Esophagus muscularis mucosa (tissue), 4 donors: ENCODE data around the gene CENPS. TPM values are rescaled to one million over a fixed set of nuclear protein-coding genes. Genes with fewer than 3 reads are reported as not detected.
A peak's percentile ranks its signal among the peaks of the same experiment; 100 is the strongest.

ENCODE experiments used
- DNase-seq: peaks from one replicate; pipeline ENCODE4 v3.0.0-alpha.2; 2017; ENCODE audit errors: extremely low spot score
- H3K27ac ChIP-seq, 4 donors: fragments of 200-600 bp; sonication (generic); replicated peaks in 1 of 4; 1 replicate in 3 of 4; 2 replicates in 1 of 4; pipeline ENCODE4 v1.5.1; 2016 to 2019; ENCODE audit warnings: mild to moderate bottlenecking in 1 of 4
- H3K27me3 ChIP-seq, 4 donors: fragments of 200-600 bp; sonication (generic); one replicate each; pipeline versions ENCODE4 v1.5.1 to v1.6.0; 2016 to 2019
- H3K36me3 ChIP-seq, 4 donors: fragments of 200-600 bp; sonication (generic); one replicate each; pipeline ENCODE4 v1.5.1; 2016 to 2019
- H3K4me1 ChIP-seq, 4 donors: fragments of 200-600 bp; sonication (generic); one replicate each; pipeline ENCODE4 v1.5.1; 2016 to 2019
- H3K4me3 ChIP-seq, 4 donors: fragments of 200-600 bp; sonication (generic); 1 replicate in 2 of 4; 2 replicates in 2 of 4; pipeline ENCODE4 v1.5.1; 2016 to 2019; ENCODE audit warnings: mild to moderate bottlenecking in 4 of 4, moderate library complexity in 1 of 4
- H3K9me3 ChIP-seq, 4 donors: fragments of 200-600 bp; sonication (generic); 1 replicate in 3 of 4; 2 replicates in 1 of 4; pipeline ENCODE4 v1.5.1; 2016 to 2019
- CTCF ChIP-seq, 3 experiments: fragments of 200-600 bp in 2 of 3; fragments of 450-650 bp in 1 of 3; sonication (generic) in 2 of 3; IDR thresholded peaks; one replicate each; pipeline ENCODE4 v1.5.1; 2017 to 2019; ENCODE audit warnings: antibody characterized with exemption in 3 of 3, mild to moderate bottlenecking in 2 of 3, moderate library complexity in 1 of 3
- EP300 ChIP-seq: sonication (generic); formaldehyde crosslinking; IDR thresholded peaks from one replicate; pipeline ENCODE4 v1.6.1; 2017; ENCODE audit warnings: antibody characterized with exemption
- POLR2A ChIP-seq: fragments of 450-650 bp; IDR thresholded peaks from one replicate; pipeline ENCODE4 v1.6.1; 2017; ENCODE audit warnings: antibody characterized with exemption, moderate library complexity, mild to moderate bottlenecking, low read depth
- POLR2AphosphoS5 ChIP-seq, 2 donors: sonication (generic); formaldehyde crosslinking; IDR thresholded peaks; one replicate each; pipeline ENCODE4 v1.6.1; 2017; ENCODE audit warnings: antibody characterized with exemption in 2 of 2
- WGBS: methylation state at CpG from one replicate; pipeline ENCODE4 v1.1.5; 2018; 5-methylcytosine and 5-hydroxymethylcytosine counted together
- intact Hi-C: fragments of 100-400 bp; cut with DNase I; formaldehyde crosslinking; loops from one replicate; pipeline ENCODE4 v1.15.1; 2023
- total RNA-seq, 4 donors: library from RNA; depleted of rRNA; stranded (reverse); fragments of >200 nt; gene quantifications; one replicate each; pipeline versions ENCODE4 v1.1.0 to v1.2.1, GENCODE V29; 2016

The CENPS gene
- total RNA-seq, 4 donors from 2014 or later = 4.0 to 13.3 (median 6.1) TPM

GRCh38 chr1:10396870-10397269 is 33.4 kb upstream of the CENPS start:
- intact Hi-C loops = no loop called here
- Histone ChIP-seq H3K4me3 (no peak overlapping the region), H3K4me1 (peaks cover 13 to 38% (median 27%) of the 10 kb centered on the region in 4 donors), H3K36me3 (peaks cover 0 to 7% (median under 1%) of the 10 kb centered on the region in 4 donors), H3K27ac (no peak overlapping the region), H3K27me3 (no peaks in the 10 kb centered on the region), H3K9me3 (peaks cover 0 to 9% (median 0%) of the 10 kb centered on the region in 4 donors)
- DNase-seq = no peak
- TF ChIP-seq POLR2A (no peak), EP300 (no peak), CTCF (IDR thresholded peaks at IDR 0.05) (no peak)
- WGBS = 94% methylated on average over 3 of the region's 3 CpGs

- TF ChIP-seq EP300 (no peak), POLR2AphosphoS5 (IDR thresholded peaks at IDR 0.05) (no peak), CTCF (IDR thresholded peaks at IDR 0.05) (no peak), POLR2A (no peak)
- Histone ChIP-seq H3K36me3 (peaks cover 4 to 20% (median 14%) of the 10 kb centered on the region in 4 donors), H3K9me3 (peaks cover 0 to 9% (median 0%) of the 10 kb centered on the region in 4 donors), H3K4me3 (peak overlapping the region; percentile 73 to 89 (median 86)), H3K4me1 (peaks cover 13 to 38% (median 27%) of the 10 kb centered on the region in 4 donors), H3K27ac (peak overlapping the region; percentile 84 to 93 (median 88)), H3K27me3 (no peaks in the 10 kb centered on the region)
- DNase-seq = no peak
- 1% methylated on average over 13 of the region's 34 CpGs for WGBS
- intact Hi-C loops = no loop called here
These were observed 31.9 kb upstream of the CENPS start for GRCh38 chr1:10398278-10398733.

- Histone ChIP-seq H3K27me3 (no peaks in the 10 kb centered on the region), H3K27ac (peak within 1 kb of the TSS; percentile 84 to 93 (median 88)), H3K4me3 (peak within 1 kb of the TSS; percentile 73 to 89 (median 86)), H3K36me3 (peaks cover 10 to 26% (median 20%) of the 10 kb centered on the region in 4 donors), H3K4me1 (peaks cover 13 to 38% (median 27%) of the 10 kb centered on the region in 4 donors), H3K9me3 (peaks cover 0 to 5% (median 0%) of the 10 kb centered on the region in 4 donors)
- peak; percentile 100 for DNase-seq
- intact Hi-C loops = no loop called here
- WGBS = 1% methylated on average over 13 of the region's 76 CpGs
- TF ChIP-seq EP300 = no peak
- peak; percentile 82 to 94 for TF ChIP-seq POLR2AphosphoS5 (IDR thresholded peaks at IDR 0.05)
- peak; percentile 30 for TF ChIP-seq POLR2A
- TF ChIP-seq CTCF (IDR thresholded peaks at IDR 0.05) = peak in 1 of 3 experiments; percentile 2
These were observed 31.3 kb upstream of the CENPS start, which contains the start of gene PGD for GRCh38 chr1:10398734-10399443. Gene PGD (plus strand): TSS chr1:10399064. CDS start chr1:10399118, 54 bp downstream.

- DNase-seq = no peak
- peak overlapping the region; percentile 84 to 93 (median 88) for H3K27ac ChIP-seq
These were observed 30.7 kb upstream of the CENPS start for GRCh38 chr1:10399444-10399941.

More at GRCh38 chr1:10399444-10399941, 30.7 kb upstream of the CENPS start:
- intact Hi-C loops = no loop called here
- Histone ChIP-seq H3K9me3 (no peaks in the 10 kb centered on the region), H3K36me3 (peaks cover 16 to 32% (median 26%) of the 10 kb centered on the region in 4 donors), H3K27me3 (no peaks in the 10 kb centered on the region), H3K4me1 (peaks cover 13 to 38% (median 27%) of the 10 kb centered on the region in 4 donors), H3K4me3 (peak overlapping the region; percentile 73 to 89 (median 86))
- 1% methylated on average over 20 of the region's 42 CpGs for WGBS
- TF ChIP-seq POLR2AphosphoS5 (IDR thresholded peaks at IDR 0.05) (no peak), CTCF (IDR thresholded peaks at IDR 0.05) (no peak), EP300 (no peak)
